KBM-7 (cell line): Measurements from ENCODE around the gene PDS5A.
"Not testable (repeated sequence)": the region's sequence is repeated elsewhere in the genome, so short reads cannot be mapped to it uniquely, and the experiment has no call there.

Source experiments
- DNase-seq: peaks from one replicate; pipeline ENCODE4 v3.0.0-alpha.2; 2015
- in situ Hi-C: fragments of 300-500 bp; cut with MboI; formaldehyde crosslinking; loops from 2 replicates; pipeline ENCODE4 v1.14.3; 2020; ENCODE audit warnings: low sequenced_read_pairs, low pct_unique_long_range_greater_than_20kb, mixed read lengths

The PDS5A gene

DNA sequence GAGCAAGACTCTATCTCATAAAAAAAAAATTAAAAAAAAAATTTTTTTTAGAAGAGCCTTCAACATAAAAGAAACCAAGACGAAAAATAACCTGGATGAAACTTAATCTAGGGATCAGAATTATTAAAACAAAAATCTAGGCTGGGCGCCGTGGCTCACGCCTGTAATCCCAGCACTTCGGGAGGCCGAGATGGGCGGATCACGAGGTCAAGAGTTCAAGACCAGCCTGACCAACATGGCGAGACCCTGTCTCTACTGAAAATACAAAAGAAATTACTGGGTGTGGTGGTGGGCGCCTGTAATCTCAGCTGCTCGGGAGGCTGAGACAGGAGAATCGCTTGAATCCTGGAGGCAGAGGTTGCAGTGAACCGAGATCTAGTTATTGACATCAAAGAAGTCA is 184.7 kb downstream of the PDS5A start:
- in situ Hi-C loops, DNase-seq: not testable (repeated sequence)

GRCh38 chr4:39792529-39792928 is 185.2 kb downstream of the PDS5A start:
- in situ Hi-C loops: no loop called here
- no peak for DNase-seq

GRCh38 chr4:39792128-39792527 is 185.6 kb downstream of the PDS5A start:
- in situ Hi-C loops: no loop called here
- no peak for DNase-seq

- no peak for DNase-seq
- in situ Hi-C loops: no loop called here
Observed at GRCh38 chr4:39786838-39787237, 190.9 kb downstream of the PDS5A start.

DNA sequence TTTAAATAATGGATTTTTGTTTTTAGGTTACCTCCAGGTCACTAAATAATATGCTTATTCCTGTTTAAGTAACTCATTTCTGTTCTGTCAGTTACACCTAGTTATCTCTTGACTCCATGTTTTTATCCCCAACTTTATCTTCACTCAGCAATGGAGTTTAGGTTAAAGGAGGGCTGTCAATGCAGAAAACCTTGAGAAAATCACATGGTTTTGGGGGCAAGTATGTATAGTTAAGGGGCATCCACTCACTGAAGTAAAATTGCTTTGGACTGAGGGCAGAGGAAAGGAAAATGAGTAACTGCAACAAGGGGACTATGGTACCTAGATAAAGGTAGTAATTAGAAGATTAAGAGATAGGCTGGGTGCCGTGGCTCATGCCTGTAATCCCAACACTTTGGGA is 192.6 kb downstream of the PDS5A start:
- in situ Hi-C loops: no loop called here
- DNase-seq: no peak

GRCh38 chr4:39781988-39782387 is 195.7 kb downstream of the PDS5A start:
- in situ Hi-C loops, DNase-seq: not testable (repeated sequence)
